Stomach (tissue), 9 donors: ENCODE data around the gene SLC16A10. TPM values are rescaled to one million over a fixed set of nuclear protein-coding genes. Genes with fewer than 3 reads are reported as not detected.

Experiments
- DNase-seq, 2 donors: peaks; one replicate each; pipeline versions ENCODE4 v3.0.0 to v3.0.0-alpha.2; 2013 to 2019
- H3K27ac ChIP-seq, 5 donors: fragments of 200-600 bp in 4 of 5; sonication (generic) in 4 of 5; one replicate each; pipeline ENCODE4 v1.5.1; 2013 to 2019; ENCODE audit warnings: mild to moderate bottlenecking in 1 of 5, moderate library complexity in 1 of 5
- H3K27me3 ChIP-seq, 3 donors: fragments of 200-600 bp; sonication (generic); one replicate each; pipeline ENCODE4 v1.5.1; 2017 to 2019; ENCODE audit warnings: mixed run types in 1 of 3
- H3K36me3 ChIP-seq, 4 donors: fragments of 200-600 bp; sonication (generic); 1 replicate in 3 of 4; 2 replicates in 1 of 4; pipeline ENCODE4 v1.5.1; 2016 to 2019
- H3K4me1 ChIP-seq, 4 donors: fragments of 200-600 bp; sonication (generic); one replicate each; pipeline ENCODE4 v1.5.1; 2016 to 2019
- H3K4me3 ChIP-seq, 4 donors: fragments of 200-600 bp; sonication (generic) in 3 of 4; one replicate each; pipeline ENCODE4 v1.5.1; 2016 to 2019; ENCODE audit warnings: mild to moderate bottlenecking in 1 of 4
- H3K9me3 ChIP-seq, 4 donors: fragments of 200-600 bp; sonication (generic); one replicate each; pipeline ENCODE4 v1.5.1; 2016 to 2019
- CTCF ChIP-seq, 7 experiments: fragments of 450-650 bp in 4 of 7; fragments of 200-600 bp in 3 of 7; sonication (generic) in 3 of 7; IDR thresholded peaks; one replicate each; pipeline ENCODE4 v1.5.1; 2016 to 2019; ENCODE audit warnings: antibody characterized with exemption in 7 of 7, control low read depth in 2 of 7, mild to moderate bottlenecking in 1 of 7
- EP300 ChIP-seq: sonication (generic); formaldehyde crosslinking; IDR thresholded peaks from one replicate; pipeline ENCODE4 v1.6.1; 2017; ENCODE audit warnings: antibody characterized with exemption
- POLR2A ChIP-seq, 4 donors: fragments of 450-650 bp; IDR thresholded peaks; one replicate each; pipeline ENCODE4 v1.6.1; 2016; ENCODE audit warnings: antibody characterized with exemption in 4 of 4, control low read depth in 2 of 4, mild to moderate bottlenecking in 1 of 4, moderate library complexity in 1 of 4
- POLR2AphosphoS5 ChIP-seq, 3 donors: sonication (generic); formaldehyde crosslinking; IDR thresholded peaks; one replicate each; pipeline ENCODE4 v1.6.1; 2016; ENCODE audit warnings: antibody characterized with exemption in 3 of 3
- WGBS, 5 donors: extraction: QIAGEN DNeasy Blood & Tissue Kit in 3 of 5; methylation state at CpG; one replicate each; pipeline versions ENCODE4 v1.1.5 to v1.1.7; 2013 to 2018; 5-methylcytosine and 5-hydroxymethylcytosine counted together
- intact Hi-C: fragments of 100-400 bp; cut with DNase I; formaldehyde crosslinking; loops from one replicate; pipeline ENCODE4 v1.15.1; 2023; ENCODE audit warnings: low total_unique reads
- polyA plus RNA-seq, 3 donors: library from polyadenylated mRNA; stranded (reverse); fragments of 200-250 nt; gene quantifications; one replicate each; pipeline ENCODE4 v1.2.3, GENCODE V29; 2013
- total RNA-seq, 5 donors: library from RNA; depleted of rRNA; stranded (reverse); fragments of >200 nt; gene quantifications; one replicate each; pipeline versions ENCODE4 v1.1.0 to v1.2.3, GENCODE V29; 2014 to 2016
- donor health status: healthy with polysubstance abuse.
- donor health status: Bipolar disorder and iron deficiency.
- donor health status: healthy.

The SLC16A10 gene
- total and polyA plus RNA-seq, 8 donors: 0.46 to 206 (median 8.5) TPM

GRCh38 chr6:111175109-111175508 lies 87.8 kb downstream of the SLC16A10 start:
- H3K36me3 ChIP-seq: no peaks in the 10 kb centered on the region
- H3K9me3 ChIP-seq: no peaks in the 10 kb centered on the region
- DNase-seq: no peak
- no peak overlapping the region for H3K4me3 ChIP-seq
- 28 to 64% (median 42%) methylated on average over 2 of the region's 2 CpGs for WGBS, 5 donors
- H3K4me1 ChIP-seq: peaks cover 8 to 18% (median 15%) of the 10 kb centered on the region in 4 donors
- intact Hi-C loops: no loop called here
- no peaks in the 10 kb centered on the region for H3K27me3 ChIP-seq
- H3K27ac ChIP-seq: no peak overlapping the region
- no peak for TF ChIP-seq POLR2A (IDR thresholded peaks at IDR 0.05)
- no peak for TF ChIP-seq EP300
- no peak for TF ChIP-seq POLR2AphosphoS5 (IDR thresholded peaks at IDR 0.05)
- TF ChIP-seq CTCF (IDR thresholded peaks at IDR 0.05): no peak

- DNase-seq: peak in 1 of 2 donors; percentile 30
- no peak for TF ChIP-seq CTCF (IDR thresholded peaks at IDR 0.05)
- TF ChIP-seq POLR2AphosphoS5 (IDR thresholded peaks at IDR 0.05): no peak
- no peak for TF ChIP-seq POLR2A (IDR thresholded peaks at IDR 0.05)
- TF ChIP-seq EP300: no peak
Observed at GRCh38 chr6:111176038-111176759, 88.9 kb downstream of the SLC16A10 start.

GRCh38 chr6:111176760-111177099 lies 89.4 kb downstream of the SLC16A10 start:
- Histone ChIP-seq H3K27ac (peak overlapping the region in 3 of 5 donors; percentile 3 to 50 (median 24)), H3K36me3 (no peaks in the 10 kb centered on the region), H3K27me3 (no peaks in the 10 kb centered on the region), H3K4me1 (peaks cover 8 to 18% (median 15%) of the 10 kb centered on the region in 4 donors), H3K9me3 (no peaks in the 10 kb centered on the region), H3K4me3 (no peak overlapping the region)
- no peak for DNase-seq
- 46 to 84% (median 64%) methylated on average over 2 of the region's 2 CpGs for WGBS, 5 donors
- TF ChIP-seq POLR2A (IDR thresholded peaks at IDR 0.05) (no peak), CTCF (IDR thresholded peaks at IDR 0.05) (no peak), EP300 (no peak), POLR2AphosphoS5 (IDR thresholded peaks at IDR 0.05) (no peak)
- intact Hi-C loops: no loop called here

More at GRCh38 chr6:111176038-111176759, 88.9 kb downstream of the SLC16A10 start:
- Histone ChIP-seq H3K27ac (peak overlapping the region in 4 of 5 donors; percentile 3 to 50 (median 34)), H3K36me3 (no peaks in the 10 kb centered on the region), H3K4me1 (peaks cover 8 to 18% (median 15%) of the 10 kb centered on the region in 4 donors), H3K9me3 (no peaks in the 10 kb centered on the region), H3K27me3 (no peaks in the 10 kb centered on the region), H3K4me3 (no peak overlapping the region)
- intact Hi-C loops: no loop called here
- WGBS, 5 donors: 39 to 68% (median 50%) methylated on average over 2 of the region's 2 CpGs

- no peak overlapping the region for H3K4me3 ChIP-seq
- peaks cover 8 to 18% (median 15%) of the 10 kb centered on the region in 4 donors for H3K4me1 ChIP-seq
- H3K27me3 ChIP-seq: no peaks in the 10 kb centered on the region
- no peak for DNase-seq
- no peaks in the 10 kb centered on the region for H3K9me3 ChIP-seq
- 73 to 86% (median 82%) methylated on average over 6 of the region's 6 CpGs for WGBS, 5 donors
- intact Hi-C loops: no loop called here
- no peak for TF ChIP-seq POLR2AphosphoS5 (IDR thresholded peaks at IDR 0.05)
- no peak for TF ChIP-seq EP300
- TF ChIP-seq CTCF (IDR thresholded peaks at IDR 0.05): no peak
- TF ChIP-seq POLR2A (IDR thresholded peaks at IDR 0.05): no peak
- H3K27ac ChIP-seq: peak overlapping the region in 3 of 5 donors; percentile 24 to 65 (median 50)
- no peaks in the 10 kb centered on the region for H3K36me3 ChIP-seq
Observed at GRCh38 chr6:111177131-111177530, 89.8 kb downstream of the SLC16A10 start.
